Measurements from ENCODE around the gene FOXN1.
"Not testable (repeated sequence)": the region's sequence is repeated elsewhere in the genome, so short reads cannot be mapped to it uniquely, and the experiment has no call there.

Gene FOXN1

DNA sequence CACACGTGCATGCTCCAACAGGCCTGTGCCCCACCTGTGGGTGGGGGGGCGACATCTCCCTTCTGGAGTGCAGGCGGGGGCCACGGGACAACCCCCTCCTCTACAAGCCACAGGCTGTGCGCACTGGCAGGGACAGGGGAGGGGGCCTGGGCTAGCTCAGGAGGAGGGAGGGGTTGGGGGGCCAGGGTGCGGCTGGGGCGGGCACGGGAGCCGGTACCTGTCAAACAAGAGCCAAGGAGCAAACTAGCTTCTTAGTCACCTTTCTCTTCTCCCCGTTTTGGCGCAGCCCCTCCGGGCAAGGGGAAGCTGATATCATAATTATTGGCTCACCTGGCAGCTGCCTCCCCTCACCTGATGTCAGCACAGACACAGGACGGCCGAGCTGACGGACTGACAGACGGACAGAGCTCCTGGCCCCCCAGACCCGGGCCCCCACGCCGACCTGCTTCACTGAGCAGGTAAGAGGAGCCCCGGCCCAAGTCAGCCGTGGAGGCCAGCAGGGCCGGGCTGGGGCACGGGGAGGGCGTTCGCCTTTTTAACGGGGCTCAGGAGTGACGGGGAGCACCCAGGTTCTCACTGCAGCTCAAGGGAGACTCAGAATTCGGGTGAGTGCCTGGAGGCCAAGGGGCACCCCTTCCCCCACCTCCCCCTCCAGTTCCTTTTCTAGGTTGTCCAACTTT, at the start of gene FOXN1:
TSS of gene FOXN1 (plus strand) at position 363 of the 680 bp plus-strand sequence. CDS start 17,622 bp downstream, outside the sequence.
- no peak for DNase-seq

GRCh38 chr17:28457890-28458289, 48.3 kb upstream of the FOXN1 start:
- no peak for DNase-seq

DNA sequence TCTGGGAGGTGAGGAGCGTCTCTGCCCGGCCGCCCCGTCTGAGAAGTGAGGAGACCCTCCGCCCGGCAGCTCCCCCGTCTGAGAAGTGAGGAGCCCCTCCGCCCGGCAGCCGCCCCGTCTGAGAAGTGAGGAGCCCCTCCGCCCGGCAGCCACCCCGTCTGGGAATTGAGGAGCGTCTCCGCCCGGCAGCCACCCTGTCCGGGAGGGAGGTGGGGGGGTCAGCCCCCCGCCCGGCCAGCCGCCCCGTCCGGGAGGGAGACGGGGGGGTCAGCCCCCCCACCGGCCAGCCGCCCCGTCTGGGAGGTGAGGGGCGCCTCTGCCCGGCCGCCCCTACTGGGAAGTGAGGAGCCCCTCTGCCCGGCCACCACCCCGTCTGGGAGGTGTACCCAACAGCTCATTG, 47.3 kb upstream of the FOXN1 start:
- DNase-seq, result not testable (repeated sequence)

GRCh38 chr17:28460901-28461300, 45.2 kb upstream of the FOXN1 start:
- no peak for DNase-seq

GRCh38 chr17:28466001-28466400, 40.1 kb upstream of the FOXN1 start:
- DNase-seq, result no peak

- DNase-seq, result no peak
Measured at GRCh38 chr17:28466521-28467048, 39.6 kb upstream of the FOXN1 start.

GRCh38 chr17:28467456-28468025, 38.6 kb upstream of the FOXN1 start:
- no peak for DNase-seq

DNA sequence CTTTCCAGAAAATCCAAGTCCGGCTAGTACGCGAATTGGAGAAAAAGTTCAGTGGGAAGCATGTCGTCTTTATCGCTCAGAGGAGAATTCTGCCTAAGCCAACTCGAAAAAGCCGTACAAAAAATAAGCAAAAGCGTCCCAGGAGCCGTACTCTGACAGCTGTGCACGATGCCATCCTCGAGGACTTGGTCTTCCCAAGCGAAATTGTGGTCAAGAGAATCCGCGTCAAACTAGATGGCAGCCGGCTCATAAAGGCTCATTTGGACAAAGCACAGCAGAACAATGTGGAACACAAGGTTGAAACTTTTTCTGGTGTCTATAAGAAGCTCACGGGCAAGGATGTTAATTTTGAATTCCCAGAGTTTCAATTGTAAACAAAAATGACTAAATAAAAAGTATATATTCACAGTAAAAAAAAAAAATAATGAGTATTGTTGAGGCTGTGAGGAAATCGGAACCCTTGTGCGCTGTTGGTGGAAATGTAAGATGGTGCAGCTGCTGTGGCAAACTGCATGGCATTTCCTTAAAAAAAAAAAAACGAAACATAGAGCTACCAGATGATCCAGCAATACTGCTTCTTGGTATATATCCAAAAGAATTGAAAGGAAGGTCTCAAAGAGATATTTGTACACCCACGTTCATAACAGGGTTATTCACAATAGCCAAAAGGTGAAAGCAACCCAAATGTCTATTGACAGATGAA, 38.0 kb upstream of the FOXN1 start:
- not testable (repeated sequence) for DNase-seq

GRCh38 chr17:28468781-28469180, 37.4 kb upstream of the FOXN1 start:
- no peak for DNase-seq

DNA sequence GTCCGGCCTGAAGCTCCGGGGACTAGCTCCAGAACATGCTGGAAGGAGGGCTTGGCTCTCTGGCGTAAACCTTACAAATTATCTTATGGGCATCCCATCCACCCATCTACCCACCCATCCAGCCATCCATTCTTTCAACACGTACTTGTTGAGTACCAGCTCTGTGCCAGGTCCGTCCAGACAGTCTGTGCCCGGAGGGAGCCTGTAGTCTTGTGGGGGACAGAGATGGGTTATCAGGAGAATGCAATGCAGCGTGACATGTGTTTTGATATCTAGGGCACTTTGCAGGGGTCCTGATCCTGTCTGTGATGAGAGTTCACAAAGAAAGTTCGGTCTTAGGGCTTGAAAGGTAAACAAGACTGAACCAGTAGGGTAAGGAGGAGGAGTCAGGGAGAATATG, 36.8 kb upstream of the FOXN1 start:
- no peak for DNase-seq

DNA sequence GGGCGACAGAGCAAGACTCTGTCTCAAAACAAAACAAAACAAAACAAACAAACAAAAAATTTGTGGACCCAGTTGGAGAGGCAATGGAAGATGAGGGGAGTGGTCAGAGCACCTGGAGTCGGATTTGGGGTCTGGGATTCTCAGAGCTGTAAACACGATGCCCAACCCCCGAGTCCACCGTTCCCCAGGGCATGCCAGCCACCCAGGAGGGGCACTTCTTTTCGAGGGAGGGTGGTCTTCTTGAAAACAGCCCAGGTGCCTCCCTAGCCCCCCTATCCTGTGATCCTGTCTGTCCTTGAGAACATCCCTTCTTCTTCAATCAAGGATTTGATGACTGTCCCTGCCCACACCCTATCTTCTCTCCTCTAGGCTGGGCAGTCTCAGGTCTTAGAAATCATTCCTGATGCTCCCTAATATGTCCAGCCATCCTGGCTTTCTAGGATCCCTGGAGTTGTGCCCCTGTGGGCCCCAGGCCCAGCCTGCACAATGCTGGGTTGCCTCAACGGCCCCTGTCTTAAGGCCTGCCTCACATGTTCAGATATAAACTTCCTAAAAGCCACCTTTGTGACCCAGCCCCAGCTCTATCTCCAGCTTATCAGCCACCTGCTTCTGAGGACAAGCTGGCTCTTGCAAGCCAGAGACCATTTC, 35.8 kb upstream of the FOXN1 start:
- no peak for DNase-seq

DNA sequence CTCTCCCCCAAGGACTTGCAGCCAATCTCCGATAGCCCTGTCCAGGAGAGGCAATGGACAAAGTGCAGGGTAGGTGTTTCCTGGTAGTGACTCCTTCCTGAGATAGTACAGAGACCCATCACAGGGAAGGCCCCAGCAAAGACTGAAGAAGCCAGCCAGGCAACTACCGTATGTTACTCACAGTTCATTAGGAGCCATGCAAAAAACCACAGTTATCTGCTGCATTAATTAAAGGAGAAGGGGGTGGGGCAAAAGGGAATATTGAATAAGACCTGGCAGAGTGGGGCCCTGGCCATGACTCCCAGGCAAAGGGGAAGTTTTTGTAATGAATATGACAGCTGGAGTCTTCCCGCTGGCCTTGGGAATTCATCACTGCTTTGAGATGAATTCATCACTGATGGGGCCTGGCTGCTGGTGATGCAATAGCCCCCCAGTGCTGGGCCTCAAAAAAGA, 35.2 kb upstream of the FOXN1 start:
- no peak for DNase-seq

DNA sequence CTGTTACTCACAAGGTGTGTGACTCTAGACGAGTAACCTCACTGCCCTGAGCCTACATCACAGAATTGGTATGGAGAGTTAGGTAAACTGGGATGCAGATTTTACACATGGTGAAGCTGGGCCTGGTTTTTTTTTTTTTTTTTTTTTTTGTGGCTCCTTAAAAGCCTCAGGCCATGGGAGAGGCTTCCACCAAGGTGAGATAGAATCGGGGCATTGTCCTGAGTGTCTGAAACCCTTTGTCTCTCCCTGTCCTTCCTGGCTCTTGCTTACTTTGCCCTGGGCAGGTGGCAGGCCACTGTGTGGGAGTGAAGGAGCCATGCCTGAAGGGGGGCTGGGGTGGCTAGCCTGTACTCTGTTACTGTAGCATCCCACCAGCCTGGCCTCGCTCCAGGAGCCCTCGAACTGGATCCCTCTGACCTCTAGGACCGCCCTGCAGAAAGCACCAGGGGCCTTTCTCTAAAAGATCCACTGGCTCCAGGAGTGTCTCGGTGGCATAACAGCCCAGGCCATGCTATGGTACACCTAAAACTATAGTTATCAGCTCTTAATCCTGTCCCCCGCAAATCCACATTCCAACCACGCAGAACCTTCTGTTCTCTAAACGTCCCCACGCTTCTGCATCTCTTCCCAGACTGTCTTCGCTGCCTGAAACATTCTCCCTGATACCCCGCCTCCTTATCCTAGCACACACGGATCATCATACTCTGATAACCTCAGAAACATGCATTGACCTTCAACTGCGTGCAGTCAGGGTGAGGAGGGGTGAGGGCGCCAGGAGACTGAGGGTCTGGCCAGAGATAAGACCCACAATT, 34.4 kb upstream of the FOXN1 start:
- DNase-seq, result no peak

- no peak for DNase-seq
Measured at GRCh38 chr17:28472871-28473497, 33.2 kb upstream of the FOXN1 start.

- DNase-seq, result no peak
Measured at GRCh38 chr17:28473542-28473941, 32.6 kb upstream of the FOXN1 start, which contains the start of gene SLC13A2. Gene SLC13A2, plus strand, starts transcription at chr17:28473644. Its CDS starts 69 bp downstream, at chr17:28473713.

DNA sequence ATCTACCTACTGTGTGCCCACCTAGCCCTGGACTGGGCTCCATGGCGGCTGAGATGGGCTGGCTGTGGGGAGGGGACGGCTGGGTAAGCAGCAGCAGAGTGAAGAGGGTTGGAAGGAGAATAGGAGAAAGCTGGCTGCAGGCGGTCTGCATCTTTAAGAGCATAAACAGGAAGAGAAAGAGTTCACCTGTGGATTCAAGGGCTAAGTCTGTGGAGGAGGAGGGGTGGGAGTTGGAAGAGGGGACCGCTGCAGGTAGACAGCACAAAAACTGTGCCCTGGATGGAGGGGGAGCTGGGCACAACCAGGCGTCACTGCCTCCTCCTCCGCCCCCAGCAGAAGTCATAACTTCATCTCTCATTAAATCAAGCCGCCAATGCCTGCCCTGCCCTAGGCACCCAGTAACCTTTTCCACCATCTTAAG, 32.0 kb upstream of the FOXN1 start:
- no peak for DNase-seq

DNA sequence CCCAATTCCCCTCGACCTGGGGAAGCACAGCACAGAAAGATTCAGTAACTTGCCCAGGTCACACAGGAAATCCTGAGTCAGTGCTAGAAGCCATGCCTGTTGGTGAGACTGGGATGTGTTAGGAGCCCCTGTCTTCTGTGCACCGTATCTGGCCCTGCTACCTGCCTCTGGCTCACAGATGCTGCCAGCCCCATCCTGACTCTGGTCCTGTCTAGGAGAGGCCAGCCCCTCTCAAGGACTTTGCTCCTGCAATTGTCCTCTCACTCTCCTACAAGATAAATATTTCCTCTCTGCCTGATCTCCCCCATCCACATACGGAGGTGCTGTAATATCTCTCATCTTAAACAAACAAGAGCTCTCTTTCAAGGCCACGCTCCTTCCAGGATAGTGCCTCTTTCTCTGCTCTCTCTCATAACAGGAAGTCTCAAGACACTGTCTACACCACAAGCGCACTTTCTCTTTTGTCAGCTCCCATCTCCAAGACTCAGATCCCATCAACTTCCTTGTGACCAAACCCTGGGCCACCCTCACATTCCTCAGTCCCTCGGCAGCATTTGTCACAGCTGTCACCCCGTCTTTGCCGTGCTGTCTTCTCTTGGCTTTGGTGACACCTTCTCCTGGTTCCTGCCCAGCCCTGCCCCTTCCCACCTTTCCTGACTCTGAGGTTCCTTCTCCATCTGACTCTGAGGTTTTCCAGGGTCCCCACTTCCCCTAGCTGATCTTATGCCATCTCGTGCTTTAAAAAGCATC, 30.8 kb upstream of the FOXN1 start:
- DNase-seq, result no peak

DNA sequence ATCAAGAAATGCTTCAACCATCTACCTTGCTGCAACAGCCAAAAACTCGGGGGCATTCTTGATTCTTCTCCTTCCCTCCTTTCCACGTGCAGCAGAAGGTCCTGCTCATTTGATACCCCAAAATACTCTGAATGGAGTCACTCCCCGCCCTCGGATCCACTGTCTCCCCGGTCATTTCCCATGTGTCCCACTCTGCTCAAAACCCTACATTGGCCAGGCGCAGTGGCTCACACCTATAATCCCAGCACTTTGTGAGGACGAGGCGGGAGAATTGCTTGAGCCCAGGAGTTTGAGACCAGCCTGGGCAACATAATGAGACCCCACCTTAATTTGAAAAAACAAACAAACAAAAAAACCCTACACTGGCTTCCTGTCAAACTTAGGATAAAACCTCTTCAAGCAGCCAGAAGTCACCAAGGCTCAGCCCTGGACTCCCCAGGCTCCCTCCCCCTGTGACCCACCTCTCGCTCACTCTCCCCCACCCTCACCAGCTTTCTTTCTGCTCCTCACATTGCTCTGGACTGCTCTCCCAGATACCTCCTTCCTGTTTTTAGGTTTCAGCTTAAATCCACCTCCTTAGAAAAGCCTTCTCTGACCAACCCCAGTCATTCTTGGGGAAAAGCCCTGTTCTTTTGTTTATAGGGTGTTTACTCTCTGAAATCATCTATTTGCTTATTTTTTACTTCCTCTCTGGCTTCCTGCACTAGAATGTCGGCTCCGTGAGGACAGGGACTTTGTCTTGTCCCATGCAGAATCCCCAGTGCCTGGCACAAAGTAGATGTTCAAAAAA, 29.9 kb upstream of the FOXN1 start:
- no peak for DNase-seq

GRCh38 chr17:28477928-28478327, 28.2 kb upstream of the FOXN1 start:
- no peak for DNase-seq
